ENCODE results near the gene CES3.

Gene CES3

DNA sequence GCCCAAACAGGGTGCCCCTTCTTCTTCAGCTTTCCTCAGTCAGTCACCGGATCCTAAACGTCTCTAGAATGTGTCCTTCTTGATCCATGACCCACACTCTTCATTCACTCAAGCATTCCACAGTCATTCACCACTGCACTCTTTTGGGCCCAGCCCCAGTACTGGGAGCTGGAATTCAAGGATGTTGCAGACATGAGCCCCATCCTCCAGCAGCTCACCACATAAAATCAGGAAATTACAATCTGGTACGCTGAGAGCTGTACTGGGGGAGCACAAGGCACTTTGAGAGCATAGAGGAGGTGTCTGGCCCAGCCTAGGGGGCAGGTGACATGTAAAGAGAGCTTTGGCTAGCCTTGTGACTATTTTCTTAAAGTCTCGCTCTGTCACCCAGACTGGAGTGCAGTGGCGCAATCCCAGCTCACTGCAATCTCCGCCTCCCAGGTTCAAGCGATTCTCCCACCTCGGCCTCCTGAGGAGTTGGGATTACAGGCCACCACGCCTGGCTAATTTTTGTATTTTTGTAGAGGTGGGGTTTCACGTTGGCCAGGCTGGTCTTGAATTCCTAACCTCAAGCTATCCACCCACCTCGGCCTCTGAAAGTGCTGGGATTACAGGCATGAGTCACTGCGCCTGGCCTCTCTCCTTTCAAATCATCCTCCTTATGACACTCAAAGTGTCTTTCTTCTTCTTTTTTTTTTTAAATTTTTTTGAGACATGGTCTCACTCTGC, 46.0 kb downstream of the CES3 start:
- no peak for DNase-seq (ENCODE audit: low spot score)

- DNase-seq (ENCODE audit: low spot score): no peak
Observed at GRCh38 chr16:67009158-67009557, 48.1 kb downstream of the CES3 start.

GRCh38 chr16:67011274-67011673, 50.2 kb downstream of the CES3 start:
- DNase-seq (ENCODE audit: low spot score): no peak

DNA sequence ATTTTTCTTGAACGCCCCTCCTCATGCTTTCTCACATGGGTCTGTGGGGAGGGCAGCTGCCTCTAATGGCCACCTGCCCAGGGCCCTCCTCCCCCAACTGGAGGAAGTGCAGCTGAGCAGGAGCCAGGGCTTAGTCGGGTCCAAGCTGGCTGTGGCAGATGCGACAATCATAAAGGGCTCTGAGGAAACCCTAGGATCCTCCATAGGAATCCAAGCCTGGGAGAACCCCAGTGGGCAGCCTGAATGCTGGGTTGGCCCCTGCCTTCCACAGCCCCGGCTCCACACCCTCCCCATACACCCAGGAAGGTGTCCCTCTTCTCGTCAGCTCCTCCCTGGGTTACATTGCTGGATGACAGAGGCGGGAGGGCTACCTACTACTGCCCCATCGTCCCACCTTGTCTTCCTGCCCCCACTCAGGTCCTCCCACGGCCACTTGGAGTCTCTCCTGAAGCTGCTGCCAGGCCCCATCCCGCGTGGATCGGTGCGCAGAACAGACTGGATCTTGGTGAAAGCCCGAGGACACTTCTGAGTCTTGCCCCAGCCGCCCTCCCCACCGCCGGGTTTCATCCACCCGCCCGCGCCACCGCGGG, 52.3 kb downstream of the CES3 start:
- DNase-seq (ENCODE audit: low spot score): no peak

GRCh38 chr16:67013823-67014633, 53.0 kb downstream of the CES3 start:
- DNase-seq (ENCODE audit: low spot score): no peak

DNA sequence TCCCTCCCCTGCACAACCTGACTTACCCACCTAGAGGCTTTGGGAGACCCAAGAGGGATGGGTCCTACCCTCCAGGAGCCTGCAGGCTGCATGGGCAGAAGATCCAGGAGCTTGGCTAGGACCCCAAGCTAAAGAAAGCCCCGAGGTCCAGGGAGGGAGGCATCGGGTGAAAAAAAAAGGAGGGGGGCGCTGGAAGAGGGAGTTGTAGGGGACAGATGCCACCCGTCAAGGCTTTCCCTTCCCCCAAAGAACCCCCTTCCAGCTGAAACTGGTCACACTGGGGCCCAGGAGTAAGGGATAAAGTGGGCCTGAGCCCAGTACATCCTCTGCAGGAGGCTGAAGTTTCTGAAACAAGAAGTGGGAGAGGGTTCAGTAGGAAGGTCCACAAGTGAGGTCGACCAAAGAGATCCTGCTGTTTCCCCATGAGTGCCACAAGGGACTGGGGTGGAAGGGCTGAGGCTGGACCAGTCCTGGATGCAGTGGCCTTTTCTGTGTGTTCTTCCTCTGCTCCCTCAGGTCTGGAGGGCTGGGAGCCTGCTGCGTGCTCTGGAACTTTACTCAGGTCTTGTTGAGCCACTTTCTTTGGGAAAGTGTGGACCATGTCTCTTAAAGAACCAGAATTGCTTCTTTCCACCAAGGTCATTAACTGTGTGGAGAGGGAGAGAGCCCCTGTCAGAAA, 53.7 kb downstream of the CES3 start:
- DNase-seq (ENCODE audit: low spot score): no peak

GRCh38 chr16:67015313-67015731, 54.3 kb downstream of the CES3 start:
- DNase-seq (ENCODE audit: low spot score): peak; percentile 28

DNA sequence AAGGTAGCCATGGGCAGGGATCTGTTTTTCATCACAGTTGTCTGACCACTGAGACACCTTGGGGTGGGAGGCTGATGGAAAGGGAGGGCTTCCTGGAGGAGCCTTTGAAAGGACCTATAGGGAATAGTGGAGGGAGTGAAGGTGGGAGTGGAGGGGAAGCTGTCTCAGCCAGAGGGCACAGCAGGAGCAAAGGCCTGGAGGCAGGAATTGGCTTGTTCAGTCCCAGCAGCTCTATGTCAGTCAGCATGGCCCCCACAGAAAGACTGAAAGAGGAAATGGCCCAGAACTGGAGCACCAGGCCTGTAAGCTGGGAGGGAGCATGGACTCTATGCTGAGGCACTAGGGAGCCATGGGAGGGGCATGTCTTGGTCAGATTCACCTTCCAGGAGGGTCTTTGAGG, 55.1 kb downstream of the CES3 start:
- DNase-seq (ENCODE audit: low spot score): no peak

DNA sequence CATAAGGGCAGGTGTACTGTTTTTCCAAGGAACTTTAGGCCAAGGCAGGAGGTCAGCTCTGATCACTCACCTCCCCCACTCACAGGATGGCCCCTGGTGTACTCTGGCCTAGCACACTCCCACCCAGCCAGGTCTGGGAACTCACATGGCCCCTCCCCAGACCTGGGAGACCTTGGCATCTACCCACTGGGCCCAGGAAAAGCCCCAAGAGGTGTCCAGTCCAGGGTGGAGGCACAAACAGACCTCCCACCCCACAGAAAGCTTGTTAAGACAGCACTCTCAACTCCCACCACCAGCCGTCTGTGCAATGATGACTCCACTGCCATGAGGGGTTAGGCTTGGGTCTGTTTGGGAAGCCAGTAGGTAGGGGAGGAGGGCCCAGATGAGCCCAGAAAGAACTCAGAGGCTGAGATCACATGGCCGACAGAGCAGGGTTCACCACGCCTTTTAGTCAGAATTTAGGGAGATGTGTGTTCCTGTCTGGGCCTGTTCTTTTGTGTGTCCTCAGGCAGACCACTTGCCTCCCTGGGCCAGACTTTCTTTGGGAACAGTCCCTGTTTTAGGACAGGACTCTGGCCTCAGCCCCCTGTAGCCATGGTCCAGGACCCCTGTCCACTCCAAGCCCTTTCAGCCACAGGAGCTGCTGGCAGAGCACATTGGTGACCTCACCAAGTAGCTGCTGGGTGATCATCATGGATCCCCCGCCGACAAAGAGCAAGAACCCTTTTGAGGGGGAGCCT, 55.8 kb downstream of the CES3 start:
- no peak for DNase-seq (ENCODE audit: low spot score)

GRCh38 chr16:67017421-67017750, 56.3 kb downstream of the CES3 start:
- no peak for DNase-seq (ENCODE audit: low spot score)

DNA sequence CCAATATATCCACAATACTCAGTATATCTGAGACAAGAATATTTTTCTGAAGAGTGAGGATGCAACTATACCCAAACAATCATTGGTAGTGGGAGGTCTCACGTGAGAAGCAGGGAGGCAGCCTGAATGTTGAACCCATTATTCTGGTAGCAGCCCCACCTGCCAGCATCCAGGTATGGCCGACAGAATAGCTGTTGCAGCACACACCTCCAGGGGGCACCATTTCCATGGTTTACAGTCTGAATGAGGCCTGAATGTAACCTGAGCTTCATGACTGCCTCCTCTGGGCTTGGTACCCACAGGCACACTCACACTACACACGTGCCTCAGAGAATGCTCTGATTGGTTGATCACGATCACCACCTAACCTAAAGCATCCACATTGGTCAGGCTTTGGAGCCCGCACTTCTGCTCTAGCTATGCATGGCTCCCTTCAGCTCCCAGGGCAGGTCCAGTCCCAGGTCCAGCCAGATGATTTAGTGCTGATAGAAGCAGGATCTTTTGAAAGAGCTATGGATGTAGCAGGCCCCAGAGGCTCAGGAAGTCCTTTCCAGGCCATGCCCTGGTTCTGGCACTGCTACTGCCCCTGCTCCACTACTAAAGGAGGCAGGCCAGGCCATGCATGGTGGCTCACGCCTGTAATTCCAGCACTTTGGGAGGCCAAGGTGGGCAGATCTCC, 56.9 kb downstream of the CES3 start:
- peak; percentile 87 for DNase-seq (ENCODE audit: low spot score)

DNA sequence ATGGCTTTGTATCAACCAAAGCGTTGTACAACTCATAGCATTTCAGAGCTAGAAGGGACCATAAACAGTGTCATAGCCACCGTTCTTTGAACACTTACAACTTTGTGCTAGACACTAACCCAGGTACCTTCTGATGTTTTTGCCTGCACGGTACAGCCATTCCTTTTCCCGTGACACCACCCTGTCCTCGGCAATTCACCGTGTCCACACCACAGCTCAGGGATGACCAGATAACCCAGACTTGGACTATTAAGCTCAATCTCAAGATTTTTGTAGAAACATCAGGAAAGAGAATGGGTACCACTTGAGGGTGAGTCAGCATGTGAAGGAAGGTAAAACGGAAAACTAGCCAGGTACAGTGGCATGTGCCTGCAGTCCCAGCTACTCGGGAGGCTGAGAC, 58.1 kb downstream of the CES3 start:
- DNase-seq (ENCODE audit: low spot score): no peak

GRCh38 chr16:67021321-67021720, 60.3 kb downstream of the CES3 start:
- no peak for DNase-seq (ENCODE audit: low spot score)

DNA sequence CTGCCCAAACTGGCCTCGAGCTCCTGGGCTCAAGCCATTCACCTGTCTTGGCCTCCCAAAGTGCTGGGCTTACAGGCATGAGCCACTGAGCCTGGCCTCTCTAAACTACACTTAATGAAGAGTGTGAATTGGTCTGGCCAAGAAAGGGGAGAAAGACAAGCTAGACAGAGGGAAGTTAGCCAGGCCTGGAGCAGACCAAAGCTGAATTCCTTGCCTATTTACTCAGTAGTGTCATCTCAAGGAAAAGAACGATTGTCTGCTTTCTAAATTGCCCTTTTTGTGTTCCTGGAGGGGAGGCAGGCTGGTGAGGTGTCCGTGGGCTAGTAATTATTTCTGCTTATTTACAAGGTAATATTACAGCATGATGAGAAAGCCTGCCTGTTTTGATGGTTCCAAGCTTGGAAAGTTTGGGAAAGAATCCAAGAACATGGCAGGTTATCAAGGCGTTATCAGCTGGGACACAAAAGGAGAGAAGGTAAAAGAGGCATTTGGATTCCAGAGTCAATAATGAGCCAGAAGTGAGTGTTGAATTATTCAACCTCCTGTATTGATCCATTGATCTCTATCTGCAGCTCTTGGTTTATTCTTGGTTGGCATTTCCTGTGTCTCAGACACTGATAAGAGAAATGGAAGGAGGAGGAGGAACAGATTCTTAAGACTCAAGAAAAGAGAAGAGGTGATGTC, 61.6 kb downstream of the CES3 start:
- no peak for DNase-seq (ENCODE audit: low spot score)

- DNase-seq (ENCODE audit: low spot score): no peak
Observed at GRCh38 chr16:67023689-67024088, 62.6 kb downstream of the CES3 start.

All from cerebellar cortex (tissue), 1 donor.